CD4-positive, alpha-beta T cell (primary cell): ENCODE results near the gene GSG1L. TPM values are rescaled to one million over a fixed set of nuclear protein-coding genes. Genes with fewer than 3 reads are reported as not detected.

Experiments used
- ATAC-seq: fragments of 200-7000 bp; cut with Tn5 transposase; one replicate; pipeline ENCODE4 v1.10.0; 2022; ENCODE audit warnings: mild to moderate bottlenecking; ENCODE audit not compliant: poor library complexity
- CTCF ChIA-PET: fragments of 350-600 bp; sonication (Branson Sonifier 250); formaldehyde crosslinking; loops from one replicate; lab custom pipeline; 2021; ENCODE audit warnings: antibody characterized with exemption, inconsistent platforms; lab: Charles Lee
- POLR2A ChIA-PET: fragments of 350-600 bp; sonication (Branson Sonifier 250); formaldehyde crosslinking; loops from one replicate; lab custom pipeline; 2021; ENCODE audit warnings: antibody characterized with exemption, inconsistent platforms; lab: Charles Lee
- DNase-seq, 14 experiments: peaks; one replicate each; pipeline ENCODE4 v3.0.0-alpha.2; 2013 to 2020; ENCODE audit warnings: mixed read lengths in 2 of 14
- H3K27ac ChIP-seq, 2 donors: one replicate each; pipeline versions ENCODE4 v1.5.1 to v1.7.0; 2013; ENCODE audit warnings: low read length in 2 of 2, low read depth in 1 of 2, mild to moderate bottlenecking in 1 of 2
- H3K27me3 ChIP-seq, 2 experiments: 1 replicate in 1 of 2; 2 replicates in 1 of 2; pipeline versions ENCODE4 v1.6.1 to v1.7.0; 2013; ENCODE audit warnings: low read length in 2 of 2, control low read depth in 1 of 2, mild to moderate bottlenecking in 1 of 2, moderate library complexity in 1 of 2; ENCODE audit not compliant: insufficient read depth in 2 of 2, control insufficient read depth in 1 of 2
- H3K36me3 ChIP-seq: one replicate; pipeline ENCODE4 v1.6.1; 2013; ENCODE audit warnings: low read length, control low read depth; ENCODE audit not compliant: insufficient read depth
- H3K4me1 ChIP-seq: one replicate; pipeline ENCODE4 v1.6.1; 2013; ENCODE audit warnings: low read length, control low read depth; ENCODE audit not compliant: insufficient read depth
- H3K4me3 ChIP-seq: one replicate; pipeline ENCODE4 v1.5.1; 2013; ENCODE audit warnings: mild to moderate bottlenecking, low read length, moderate library complexity
- H3K9me3 ChIP-seq, 2 experiments: 1 replicate in 1 of 2; 2 replicates in 1 of 2; pipeline versions ENCODE4 v1.6.1 to v1.7.0; 2013; ENCODE audit warnings: low read length in 2 of 2, mild to moderate bottlenecking in 2 of 2, control low read depth in 1 of 2, moderate library complexity in 1 of 2; ENCODE audit not compliant: control insufficient read depth in 1 of 2, insufficient read depth in 1 of 2
- H3K27ac Mint-ChIP-seq: one replicate; pipeline ENCODE4 v1.8.0; 2020; ENCODE audit warnings: mixed read lengths
- H3K27me3 Mint-ChIP-seq: one replicate; pipeline ENCODE4 v1.8.0; 2021; ENCODE audit warnings: mixed read lengths
- H3K36me3 Mint-ChIP-seq: one replicate; pipeline ENCODE4 v1.8.0; 2021; ENCODE audit warnings: low read depth, mixed read lengths
- H3K4me1 Mint-ChIP-seq: one replicate; pipeline ENCODE4 v1.8.0; 2021; ENCODE audit warnings: low read depth, mixed read lengths
- H3K4me3 Mint-ChIP-seq: one replicate; pipeline ENCODE4 v1.8.0; 2020; ENCODE audit warnings: mild to moderate bottlenecking, mixed read lengths
- H3K9me3 Mint-ChIP-seq: one replicate; pipeline ENCODE4 v1.8.0; 2020; ENCODE audit warnings: mixed read lengths
- intact Hi-C, 2 experiments: fragments of 100-400 bp; cut with DNase I in 1 of 2; cut with micrococcal nuclease in 1 of 2; formaldehyde crosslinking; loops; one replicate each; pipeline versions ENCODE4 v1.15.1 to v1.9.0; 2023 to 2025; cut with DNase I, micrococcal nuclease
- total RNA-seq, 174 experiments: library from RNA in 2 of 174; stranded (reverse) in 2 of 174; gene quantifications; one replicate each; pipeline ENCODE4 v1.2.3 and lab custom pipeline; 2021 to 2026
- TF ChIP-seq, protein P1 (sequence below): fragments of 200-600 bp; IDR thresholded peaks from one replicate; pipeline ENCODE4 v1.8.0; 2022; ENCODE audit warnings: antibody characterized with exemption, mild to moderate bottlenecking

GSG1L gene
- total RNA-seq, 2 experiments from 2014 or later, result not detected

DNA sequence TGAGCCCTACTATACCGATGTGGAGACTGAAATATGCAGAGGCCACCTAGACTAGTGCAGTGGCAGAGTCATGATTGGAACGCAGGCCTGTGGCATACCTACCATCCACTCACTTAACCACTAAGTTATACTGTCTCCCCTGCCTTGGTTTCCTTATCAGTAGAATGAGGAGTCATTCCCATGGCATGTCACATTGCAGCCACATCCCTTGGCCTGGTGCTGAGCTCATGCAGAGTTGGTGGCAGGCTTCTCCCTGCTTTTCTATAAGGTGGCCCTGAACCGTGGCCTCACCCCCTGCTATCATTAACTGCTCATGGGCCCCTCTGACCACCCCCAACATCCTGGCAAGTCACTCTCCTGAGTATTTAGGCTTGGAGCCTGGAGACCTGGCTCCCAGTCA is 301.1 kb downstream of the GSG1L start:
- Histone ChIP-seq H3K36me3 (peaks cover 16% of the 10 kb centered on the region), H3K27ac (no peak overlapping the region), H3K4me1 (no peaks in the 10 kb centered on the region), H3K27me3 (no peaks in the 10 kb centered on the region), H3K4me3 (no peak overlapping the region), H3K9me3 (no peaks in the 10 kb centered on the region)
- TF ChIP-seq, protein P1, sequence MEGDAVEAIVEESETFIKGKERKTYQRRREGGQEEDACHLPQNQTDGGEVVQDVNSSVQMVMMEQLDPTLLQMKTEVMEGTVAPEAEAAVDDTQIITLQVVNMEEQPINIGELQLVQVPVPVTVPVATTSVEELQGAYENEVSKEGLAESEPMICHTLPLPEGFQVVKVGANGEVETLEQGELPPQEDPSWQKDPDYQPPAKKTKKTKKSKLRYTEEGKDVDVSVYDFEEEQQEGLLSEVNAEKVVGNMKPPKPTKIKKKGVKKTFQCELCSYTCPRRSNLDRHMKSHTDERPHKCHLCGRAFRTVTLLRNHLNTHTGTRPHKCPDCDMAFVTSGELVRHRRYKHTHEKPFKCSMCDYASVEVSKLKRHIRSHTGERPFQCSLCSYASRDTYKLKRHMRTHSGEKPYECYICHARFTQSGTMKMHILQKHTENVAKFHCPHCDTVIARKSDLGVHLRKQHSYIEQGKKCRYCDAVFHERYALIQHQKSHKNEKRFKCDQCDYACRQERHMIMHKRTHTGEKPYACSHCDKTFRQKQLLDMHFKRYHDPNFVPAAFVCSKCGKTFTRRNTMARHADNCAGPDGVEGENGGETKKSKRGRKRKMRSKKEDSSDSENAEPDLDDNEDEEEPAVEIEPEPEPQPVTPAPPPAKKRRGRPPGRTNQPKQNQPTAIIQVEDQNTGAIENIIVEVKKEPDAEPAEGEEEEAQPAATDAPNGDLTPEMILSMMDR, result no peak
- no peak for ATAC-seq
- Mint-ChIP-seq H3K27ac (no peak overlapping the region), H3K4me1 (no peaks in the 10 kb centered on the region), H3K4me3 (no peak overlapping the region), H3K9me3 (no peaks in the 10 kb centered on the region), H3K27me3 (no peaks in the 10 kb centered on the region), H3K36me3 (peaks cover 68% of the 10 kb centered on the region)
- intact Hi-C loops, result no loop called here
- ChIA-PET POLR2A (no interaction called here), CTCF (no interaction called here)
- DNase-seq, result no peak

- Mint-ChIP-seq H3K4me1 (no peaks in the 10 kb centered on the region), H3K9me3 (no peaks in the 10 kb centered on the region), H3K27me3 (no peaks in the 10 kb centered on the region), H3K36me3 (peaks cover 69% of the 10 kb centered on the region), H3K4me3 (no peak overlapping the region), H3K27ac (no peak overlapping the region)
- peaks cover 16% of the 10 kb centered on the region for H3K36me3 ChIP-seq
- no peaks in the 10 kb centered on the region for H3K4me1 ChIP-seq
- intact Hi-C loops, result no loop called here
- H3K9me3 ChIP-seq, result no peaks in the 10 kb centered on the region
- POLR2A ChIA-PET, result no interaction called here
- H3K27ac ChIP-seq, result no peak overlapping the region
- H3K27me3 ChIP-seq, result no peaks in the 10 kb centered on the region
- no peak for DNase-seq
- ATAC-seq, result no peak
- CTCF ChIA-PET, result no interaction called here
- TF ChIP-seq, protein P1, result no peak
- no peak overlapping the region for H3K4me3 ChIP-seq
These were observed 301.7 kb downstream of the GSG1L start for GRCh38 chr16:27761816-27762215.

DNA sequence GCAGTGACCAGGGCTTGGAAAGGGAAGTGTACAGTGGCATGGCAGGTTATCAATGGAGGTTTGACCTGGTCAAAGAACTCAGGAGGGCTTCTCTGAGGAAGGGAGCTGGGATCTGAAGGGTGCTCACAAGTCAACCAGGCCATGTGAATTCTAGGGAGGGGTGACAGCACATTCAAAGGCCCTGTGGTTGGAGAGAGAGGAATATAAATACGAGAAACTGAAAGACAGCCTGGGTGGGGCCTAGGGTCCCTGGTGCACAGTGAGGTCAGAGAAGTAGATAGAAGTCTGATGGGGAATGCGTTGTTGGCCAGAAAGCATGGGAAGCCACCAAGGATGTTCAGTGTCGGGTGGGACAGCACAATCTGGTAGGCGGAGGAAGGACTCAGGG is 302.7 kb downstream of the GSG1L start:
- POLR2A ChIA-PET, result no interaction called here
- no peak for ATAC-seq

More for the DNA sequence above, 302.7 kb downstream of the GSG1L start:
- no peak overlapping the region for H3K4me3 Mint-ChIP-seq
- CTCF ChIA-PET, result no interaction called here
- Histone ChIP-seq H3K27ac (no peak overlapping the region), H3K9me3 (no peaks in the 10 kb centered on the region), H3K27me3 (no peaks in the 10 kb centered on the region), H3K36me3 (peaks cover 16% of the 10 kb centered on the region), H3K4me1 (no peaks in the 10 kb centered on the region), H3K4me3 (no peak overlapping the region)
- DNase-seq, result no peak
- H3K27me3 Mint-ChIP-seq, result no peaks in the 10 kb centered on the region
- TF ChIP-seq, protein P1, result no peak
- H3K27ac Mint-ChIP-seq, result no peak overlapping the region
- H3K36me3 Mint-ChIP-seq, result peaks cover 77% of the 10 kb centered on the region
- no peaks in the 10 kb centered on the region for H3K9me3 Mint-ChIP-seq
- no peaks in the 10 kb centered on the region for H3K4me1 Mint-ChIP-seq
- intact Hi-C loops, result no loop called here
